ENCODE data around the gene IL25. TPM values are rescaled to one million over a fixed set of nuclear protein-coding genes. Genes with fewer than 3 reads are reported as not detected.

IL25 gene
- total and polyA plus RNA-seq, 2 of the 13 experiments (the other 11 are each of a cell fraction or from before 2014, with no cell fraction given), result not detected

GRCh38 chr14:23359722-23360447 is 12.7 kb upstream of the IL25 start (continued):
- TF ChIP-seq ZNF280D (CRISPR knock-in tag; IDR thresholded peaks at IDR 0.05), result 0 out of 2 replicates have a peak, but pooled peaks have one; percentile 32
- TF ChIP-seq CBFB (CRISPR knock-in tag; IDR thresholded peaks at IDR 0.05), result no peak
- TF ChIP-seq SKIL (CRISPR knock-in tag; IDR thresholded peaks at IDR 0.05; ENCODE audit: borderline replicate concordance), result peak; percentile 24; the same call in 1 of the 2 replicates
- 0 out of 2 replicates have a peak, but pooled peaks have one; percentile 21 for TF ChIP-seq ZNF891 (CRISPR knock-in tag; IDR thresholded peaks at IDR 0.05)
- no peak for TF ChIP-seq ZNF598 (CRISPR knock-in tag; IDR thresholded peaks at IDR 0.05; ENCODE audit: borderline replicate concordance)
- TF ChIP-seq ZNF503 (CRISPR knock-in tag; IDR thresholded peaks at IDR 0.05), result no peak
- TF ChIP-seq PATZ1 (CRISPR knock-in tag; IDR thresholded peaks at IDR 0.05), result peak; percentile 7; the same call in 1 of the 2 replicates
- TF ChIP-seq SIN3B (IDR thresholded peaks at IDR 0.05; ENCODE audit: low read length), result no peak
- no peak for TF ChIP-seq CCAR2 (optimal IDR thresholded peaks at IDR 0.05; ENCODE audit: low read depth, low read length)
- TF ChIP-seq, protein P1, sequence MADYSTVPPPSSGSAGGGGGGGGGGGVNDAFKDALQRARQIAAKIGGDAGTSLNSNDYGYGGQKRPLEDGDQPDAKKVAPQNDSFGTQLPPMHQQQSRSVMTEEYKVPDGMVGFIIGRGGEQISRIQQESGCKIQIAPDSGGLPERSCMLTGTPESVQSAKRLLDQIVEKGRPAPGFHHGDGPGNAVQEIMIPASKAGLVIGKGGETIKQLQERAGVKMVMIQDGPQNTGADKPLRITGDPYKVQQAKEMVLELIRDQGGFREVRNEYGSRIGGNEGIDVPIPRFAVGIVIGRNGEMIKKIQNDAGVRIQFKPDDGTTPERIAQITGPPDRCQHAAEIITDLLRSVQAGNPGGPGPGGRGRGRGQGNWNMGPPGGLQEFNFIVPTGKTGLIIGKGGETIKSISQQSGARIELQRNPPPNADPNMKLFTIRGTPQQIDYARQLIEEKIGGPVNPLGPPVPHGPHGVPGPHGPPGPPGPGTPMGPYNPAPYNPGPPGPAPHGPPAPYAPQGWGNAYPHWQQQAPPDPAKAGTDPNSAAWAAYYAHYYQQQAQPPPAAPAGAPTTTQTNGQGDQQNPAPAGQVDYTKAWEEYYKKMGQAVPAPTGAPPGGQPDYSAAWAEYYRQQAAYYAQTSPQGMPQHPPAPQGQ (CRISPR knock-in tag; IDR thresholded peaks at IDR 0.05; ENCODE audit: borderline replicate concordance), result no peak
- TF ChIP-seq BRF2 (CRISPR knock-in tag; IDR thresholded peaks at IDR 0.05), result no peak
- TF ChIP-seq NRL (CRISPR knock-in tag; IDR thresholded peaks at IDR 0.05; ENCODE audit: borderline replicate concordance), result peak; percentile 52; the same call in 1 of the 2 replicates

All from HepG2 (cell line).